Measurements from ENCODE around the gene CYB5B.

- TF ChIP-seq CTCF (conservative IDR thresholded peaks at IDR 0.05; ENCODE audit: low read length): no peak
- TF ChIP-seq EZH2phosphoT487 (IDR thresholded peaks at IDR 0.05; ENCODE audit: borderline replicate concordance, low read depth, low read length): no peak
These were observed 47.9 kb upstream of the CYB5B start for GRCh38 chr16:69376393-69377059.

Measured in OCI-LY7 (cell line).